ENCODE results near the gene IZUMO1.

DNA sequence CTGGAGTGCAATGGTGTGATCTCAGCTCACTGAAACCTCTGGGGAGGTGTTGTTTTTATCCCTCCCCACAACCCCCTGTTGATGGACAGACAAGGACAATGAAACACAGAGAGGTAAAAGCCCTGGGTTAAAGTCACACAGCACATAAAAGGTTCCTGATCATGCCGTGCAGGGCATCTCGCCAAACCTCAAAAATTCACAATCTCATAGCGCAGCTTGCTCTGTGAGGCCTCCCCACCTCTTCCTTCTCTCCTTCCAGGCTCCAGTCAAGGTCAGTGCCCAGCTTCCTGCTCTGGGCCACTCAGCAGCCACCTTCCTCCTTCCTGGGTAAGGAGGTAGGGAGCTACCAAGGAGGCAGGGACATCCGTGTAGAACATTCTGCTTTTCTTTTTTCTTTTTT is 48.7 kb downstream of the IZUMO1 start:
- no peak for TF ChIP-seq CTCF (IDR thresholded peaks at IDR 0.05)
- no peak for TF ChIP-seq POLR2A (IDR thresholded peaks at IDR 0.05)
